Left lung (tissue), 10 donors: ENCODE results near the gene GLYR1. TPM values are rescaled to one million over a fixed set of nuclear protein-coding genes. Genes with fewer than 3 reads are reported as not detected.

Source experiments
- ATAC-seq: fragments of 200-7000 bp; cut with Tn5 transposase; one replicate; pipeline ENCODE4 v1.9.1; 2020; ENCODE audit warnings: moderate library complexity
- DNase-seq, 4 donors: peaks; one replicate each; pipeline ENCODE4 v3.0.0-alpha.2; 2013 to 2020
- H3K27ac ChIP-seq, 2 donors: fragments of 200-600 bp; sonication (generic) in 1 of 2; one replicate each; pipeline versions ENCODE4 v1.5.0 to v1.8.0; 2020 to 2021
- H3K27me3 ChIP-seq, 2 donors: fragments of 200-600 bp; sonication (generic) in 1 of 2; one replicate each; pipeline versions ENCODE4 v1.5.0 to v1.8.0; 2020 to 2021
- H3K36me3 ChIP-seq, 2 donors: fragments of 200-600 bp; sonication (generic) in 1 of 2; one replicate each; pipeline versions ENCODE4 v1.5.0 to v1.8.0; 2020 to 2021
- H3K4me1 ChIP-seq, 2 donors: fragments of 200-600 bp; one replicate each; pipeline ENCODE4 v1.8.0; 2021
- H3K4me3 ChIP-seq, 2 donors: fragments of 200-600 bp; sonication (generic) in 1 of 2; one replicate each; pipeline versions ENCODE4 v1.5.0 to v1.8.0; 2020 to 2021; ENCODE audit warnings: mild to moderate bottlenecking in 1 of 2
- H3K9me3 ChIP-seq, 2 donors: fragments of 200-600 bp; sonication (generic) in 1 of 2; one replicate each; pipeline versions ENCODE4 v1.5.0 to v1.8.0; 2020 to 2021
- intact Hi-C, 2 donors: fragments of 100-400 bp; cut with DNase I; formaldehyde crosslinking; loops; one replicate each; pipeline versions ENCODE4 v1.11.2 to v1.14.2; 2022
- polyA plus RNA-seq, 6 donors: library from polyadenylated mRNA; unstranded; fragments of 120-200 nt; gene quantifications; one replicate each; pipeline ENCODE4 v1.2.1, GENCODE V29; 2013; ENCODE audit not compliant: insufficient read length in 6 of 6
- total RNA-seq, 2 donors: library from RNA; stranded (reverse); fragmentation: NEBNext Ultra II Directional; extraction: Animal tissue kit (Norgen Biotek cat#: 25700); gene quantifications; one replicate each; pipeline ENCODE4 v1.2.1, GENCODE V29; 2021
- TF ChIP-seq, protein P1 (sequence below), 2 donors: fragments of 200-600 bp; sonication (generic) in 1 of 2; IDR thresholded peaks; one replicate each; pipeline versions ENCODE4 v1.5.0 to v1.8.0; 2021; ENCODE audit warnings: antibody characterized with exemption in 2 of 2
- donor health status: DM: no; HTN: yes; CAD: no.
- donor health status: DM: no; HTN: no; CAD: no.

GLYR1 gene
- total and polyA plus RNA-seq, 8 donors: 65.2 to 128 (median 113) TPM

DNA sequence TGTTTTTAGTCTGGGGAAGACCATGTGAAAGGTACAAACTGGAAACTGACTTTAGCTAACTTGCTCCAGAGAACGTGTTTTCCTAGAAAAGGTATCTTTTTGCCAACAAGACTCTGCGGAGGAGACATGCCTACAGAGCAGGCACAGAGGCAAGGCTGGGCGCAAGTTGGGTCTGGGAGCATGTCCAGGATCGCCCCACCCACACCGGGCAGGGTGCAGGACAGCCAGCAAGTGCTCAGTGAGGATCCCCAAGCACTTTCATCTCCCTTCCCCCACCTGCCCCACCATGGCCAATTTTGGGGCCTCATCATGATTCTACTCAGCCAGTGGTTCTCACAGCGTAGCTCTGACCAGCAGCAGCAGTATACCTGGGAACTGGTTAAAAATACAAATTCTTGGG lies 26.4 kb downstream of the GLYR1 start:
- H3K4me1 ChIP-seq: no peaks in the 10 kb centered on the region
- TF ChIP-seq, protein P1, sequence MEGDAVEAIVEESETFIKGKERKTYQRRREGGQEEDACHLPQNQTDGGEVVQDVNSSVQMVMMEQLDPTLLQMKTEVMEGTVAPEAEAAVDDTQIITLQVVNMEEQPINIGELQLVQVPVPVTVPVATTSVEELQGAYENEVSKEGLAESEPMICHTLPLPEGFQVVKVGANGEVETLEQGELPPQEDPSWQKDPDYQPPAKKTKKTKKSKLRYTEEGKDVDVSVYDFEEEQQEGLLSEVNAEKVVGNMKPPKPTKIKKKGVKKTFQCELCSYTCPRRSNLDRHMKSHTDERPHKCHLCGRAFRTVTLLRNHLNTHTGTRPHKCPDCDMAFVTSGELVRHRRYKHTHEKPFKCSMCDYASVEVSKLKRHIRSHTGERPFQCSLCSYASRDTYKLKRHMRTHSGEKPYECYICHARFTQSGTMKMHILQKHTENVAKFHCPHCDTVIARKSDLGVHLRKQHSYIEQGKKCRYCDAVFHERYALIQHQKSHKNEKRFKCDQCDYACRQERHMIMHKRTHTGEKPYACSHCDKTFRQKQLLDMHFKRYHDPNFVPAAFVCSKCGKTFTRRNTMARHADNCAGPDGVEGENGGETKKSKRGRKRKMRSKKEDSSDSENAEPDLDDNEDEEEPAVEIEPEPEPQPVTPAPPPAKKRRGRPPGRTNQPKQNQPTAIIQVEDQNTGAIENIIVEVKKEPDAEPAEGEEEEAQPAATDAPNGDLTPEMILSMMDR (IDR thresholded peaks at IDR 0.05): no peak
- no peak overlapping the region for H3K27ac ChIP-seq
- no peaks in the 10 kb centered on the region for H3K9me3 ChIP-seq
- no peak for ATAC-seq
- intact Hi-C loops: no loop called here
- H3K4me3 ChIP-seq: no peak overlapping the region
- H3K27me3 ChIP-seq: no peaks in the 10 kb centered on the region
- H3K36me3 ChIP-seq: peaks cover 0 to 100% of the 10 kb centered on the region in 2 donors
- no peak for DNase-seq

DNA sequence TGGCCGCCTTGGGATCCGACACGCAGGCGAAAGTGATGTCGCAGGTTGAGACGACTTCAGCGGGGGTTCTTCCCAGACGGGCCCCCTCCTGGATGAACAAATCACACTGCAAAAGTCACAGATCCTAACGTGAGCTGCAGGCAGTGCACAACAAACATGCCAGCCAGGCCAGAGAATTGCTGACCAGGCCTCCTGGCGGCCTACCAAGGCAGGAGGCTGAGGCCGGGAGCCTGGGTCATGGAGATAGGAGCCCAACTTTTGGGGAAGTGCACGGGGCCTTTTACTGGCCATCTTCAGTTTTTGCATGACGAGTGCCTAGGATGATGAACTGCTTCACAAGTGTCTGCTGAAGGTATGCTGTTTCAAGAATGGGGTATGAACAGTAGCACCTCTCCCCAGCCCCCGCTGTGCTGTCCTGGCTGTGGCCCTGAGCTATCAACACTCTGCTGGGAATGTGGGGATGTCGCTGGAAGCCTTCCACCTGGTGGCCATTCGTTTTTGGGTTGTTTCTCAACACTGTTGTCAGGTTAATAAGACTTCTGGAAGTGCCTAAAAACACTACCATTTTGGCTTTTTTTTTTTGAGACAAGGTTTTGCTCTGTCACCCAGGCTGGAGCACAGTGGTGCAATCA lies 32.4 kb downstream of the GLYR1 start:
- Histone ChIP-seq H3K27ac (no peak overlapping the region), H3K4me3 (no peak overlapping the region), H3K4me1 (no peaks in the 10 kb centered on the region), H3K9me3 (no peaks in the 10 kb centered on the region), H3K36me3 (peaks cover 0 to 100% of the 10 kb centered on the region in 2 donors), H3K27me3 (no peaks in the 10 kb centered on the region)
- TF ChIP-seq, protein P1 (IDR thresholded peaks at IDR 0.05): no peak
- no peak for DNase-seq
- ATAC-seq: no peak
- intact Hi-C loops: no loop called here

DNA sequence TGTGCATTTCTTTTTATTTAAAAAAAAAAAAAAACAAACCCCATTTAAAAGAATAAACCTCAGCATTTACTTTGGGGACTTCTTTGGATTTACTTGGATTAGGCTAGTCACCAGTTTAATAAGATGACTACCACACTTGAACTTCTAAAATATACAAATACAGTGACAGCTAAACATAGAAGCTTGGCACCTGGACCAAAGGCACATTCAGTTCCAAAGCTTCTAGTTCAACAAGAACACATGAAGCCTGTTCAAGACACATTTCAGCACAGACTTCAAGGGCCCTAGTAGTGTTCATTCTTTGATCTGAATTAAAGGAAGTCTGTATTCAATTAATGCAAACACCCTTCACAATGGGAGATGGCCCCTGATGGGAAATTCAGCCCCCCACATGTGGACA lies 33.0 kb downstream of the GLYR1 start:
- TF ChIP-seq, protein P1 (IDR thresholded peaks at IDR 0.05): no peak
- intact Hi-C loops: no loop called here
- no peak overlapping the region for H3K27ac ChIP-seq
- no peak overlapping the region for H3K4me3 ChIP-seq
- H3K27me3 ChIP-seq: no peaks in the 10 kb centered on the region
- DNase-seq (no peak), ATAC-seq (no peak)
- H3K36me3 ChIP-seq: peaks cover 0 to 100% of the 10 kb centered on the region in 2 donors
- H3K9me3 ChIP-seq: no peaks in the 10 kb centered on the region
- no peaks in the 10 kb centered on the region for H3K4me1 ChIP-seq

- Histone ChIP-seq H3K27ac (no peak overlapping the region), H3K27me3 (no peaks in the 10 kb centered on the region), H3K4me3 (no peak overlapping the region), H3K9me3 (no peaks in the 10 kb centered on the region), H3K4me1 (no peaks in the 10 kb centered on the region), H3K36me3 (peaks cover 0 to 100% of the 10 kb centered on the region in 2 donors)
- intact Hi-C loops: no loop called here
- DNase-seq (no peak), ATAC-seq (no peak)
- TF ChIP-seq, protein P1 (IDR thresholded peaks at IDR 0.05): no peak
These were observed 33.7 kb downstream of the GLYR1 start for GRCh38 chr16:4813251-4814003.

GRCh38 chr16:4811773-4812172 lies 35.3 kb downstream of the GLYR1 start:
- no peaks in the 10 kb centered on the region for H3K27me3 ChIP-seq
- TF ChIP-seq, protein P1 (IDR thresholded peaks at IDR 0.05): no peak
- H3K4me3 ChIP-seq: no peak overlapping the region
- H3K36me3 ChIP-seq: peaks cover 0 to 100% of the 10 kb centered on the region in 2 donors
- no peak overlapping the region for H3K27ac ChIP-seq
- ATAC-seq (no peak), DNase-seq (no peak)
- intact Hi-C loops: no loop called here
- H3K9me3 ChIP-seq: no peaks in the 10 kb centered on the region
- no peaks in the 10 kb centered on the region for H3K4me1 ChIP-seq
